SK-N-SH (cell line): ENCODE results near the gene CARD19. TPM values are rescaled to one million over a fixed set of nuclear protein-coding genes. Genes with fewer than 3 reads are reported as not detected.

ENCODE experiments used
- CTCF ChIA-PET: fragments of 300-600, 350-600 bp; formaldehyde crosslinking; extraction: SDS; loops from one replicate; lab custom pipeline; 2021; lab: Yijun Ruan, JAX
- POLR2A ChIA-PET: fragments of 350-600 bp; sonication (Branson Sonifier 250); formaldehyde crosslinking; extraction: SDS; loops from one replicate; lab custom pipeline; 2020; ENCODE audit warnings: antibody characterized with exemption, inconsistent platforms; lab: Yijun Ruan, JAX
- DNase-seq: peaks from one replicate; pipeline ENCODE4 v3.0.0; 2012
- H2AFZ ChIP-seq: fragments of 200-600 bp; sonication (generic); 2 replicates; pipeline ENCODE4 v1.8.1; 2016; ENCODE audit warnings: antibody characterized with exemption, mild to moderate bottlenecking, low read depth
- H3F3A ChIP-seq: fragments of 200-600 bp; sonication (generic); replicated peaks from 2 replicates; pipeline ENCODE3; 2016; ENCODE audit warnings: antibody characterized with exemption, mild to moderate bottlenecking; ENCODE audit not compliant: insufficient read depth
- H3K27ac ChIP-seq, 2 experiments: fragments of 200-500 bp in 1 of 2; fragments of 200-600 bp in 1 of 2; sonication (Bioruptor generic) in 1 of 2; sonication (generic), shearing (Covaris generic) in 1 of 2; 2 replicates each; pipeline versions ENCODE4 v1.5.1 to v1.6.1; 2014 to 2016; ENCODE audit warnings: low read depth in 2 of 2, inconsistent platforms in 1 of 2, low read length in 1 of 2, mild to moderate bottlenecking in 1 of 2, mixed read lengths in 1 of 2
- H3K27me3 ChIP-seq: fragments of 200-600 bp; sonication (generic), shearing (Covaris generic); 2 replicates; pipeline ENCODE4 v1.6.1; 2016; ENCODE audit warnings: mixed run types; ENCODE audit not compliant: insufficient read depth
- H3K36me3 ChIP-seq, 2 experiments: fragments of 200-500 bp in 1 of 2; fragments of 200-600 bp in 1 of 2; sonication (Bioruptor generic) in 1 of 2; sonication (generic) in 1 of 2; replicated peaks in 1 of 2; 2 replicates each; pipeline versions ENCODE3 to v1.5.1; 2014 to 2016; ENCODE audit warnings: low read length in 1 of 2, mild to moderate bottlenecking in 1 of 2; ENCODE audit not compliant: insufficient read depth in 2 of 2, control insufficient read depth in 1 of 2
- H3K4me1 ChIP-seq, 2 experiments: fragments of 200-500 bp in 1 of 2; fragments of 200-600 bp in 1 of 2; sonication (Bioruptor generic) in 1 of 2; sonication (generic), shearing (Covaris generic) in 1 of 2; 2 replicates each; pipeline versions ENCODE4 v1.5.1 to v1.6.1; 2014 to 2016; ENCODE audit warnings: low read depth in 1 of 2, low read length in 1 of 2, mixed run types in 1 of 2; ENCODE audit not compliant: insufficient read depth in 2 of 2, control insufficient read depth in 1 of 2
- H3K4me2 ChIP-seq: fragments of 200-600 bp; sonication (generic), shearing (Covaris generic); 2 replicates; pipeline ENCODE4 v1.6.1; 2017; ENCODE audit warnings: mixed run types
- H3K4me3 ChIP-seq, 2 experiments: fragments of 200-500 bp in 1 of 2; fragments of 200-600 bp in 1 of 2; sonication (Bioruptor generic) in 1 of 2; sonication (generic), shearing (Covaris generic) in 1 of 2; 2 replicates each; pipeline versions ENCODE4 v1.5.1 to v1.8.1; 2014 to 2016; ENCODE audit warnings: low read depth in 2 of 2, inconsistent platforms in 1 of 2, low read length in 1 of 2, mild to moderate bottlenecking in 1 of 2, mixed read lengths in 1 of 2, moderate library complexity in 1 of 2
- H3K79me2 ChIP-seq: fragments of 200-600 bp; sonication (generic); 2 replicates; pipeline ENCODE4 v1.8.1; 2017; ENCODE audit warnings: mild to moderate bottlenecking; ENCODE audit not compliant: insufficient read depth
- H3K9ac ChIP-seq: fragments of 200-600 bp; sonication (generic); 2 replicates; pipeline ENCODE4 v1.6.1; 2017; ENCODE audit warnings: mixed run types
- H3K9me2 ChIP-seq: fragments of 200-600 bp; sonication (generic); 2 replicates; pipeline ENCODE4 v1.6.1; 2017; ENCODE audit warnings: mixed run types
- H3K9me3 ChIP-seq: fragments of 200-600 bp; sonication (generic); 2 replicates; pipeline ENCODE4 v1.6.1; 2017; ENCODE audit warnings: mixed run types, mild to moderate bottlenecking, moderate library complexity
- H4K20me1 ChIP-seq: fragments of 200-600 bp; sonication (generic); 2 replicates; pipeline ENCODE4 v1.6.1; 2017; ENCODE audit warnings: mild to moderate bottlenecking, mixed run types; ENCODE audit not compliant: insufficient read depth
- CHD2 ChIP-seq: fragments of 150-350 bp; IDR thresholded peaks from 2 replicates; pipeline ENCODE4 v1.6.1; 2018; ENCODE audit warnings: low read length; ENCODE audit not compliant: partially characterized antibody
- ELF1 ChIP-seq: IDR thresholded peaks from 2 replicates; pipeline ENCODE4 v1.4.0; 2012
- EP300 ChIP-seq, 2 experiments: IDR thresholded peaks; 2 replicates each; pipeline versions ENCODE4 v1.4.0 to v1.6.1; 2012; ENCODE audit warnings: borderline replicate concordance in 1 of 2, low read depth in 1 of 2, low read length in 1 of 2
- FOSL2 ChIP-seq: IDR thresholded peaks from 2 replicates; pipeline ENCODE4 v1.4.0; 2012; ENCODE audit warnings: low read depth, mild to moderate bottlenecking, moderate library complexity, borderline replicate concordance
- FOXM1 ChIP-seq: IDR thresholded peaks from 2 replicates; pipeline ENCODE4 v1.4.0; 2012; ENCODE audit warnings: low read depth, mild to moderate bottlenecking
- GABPA ChIP-seq: IDR thresholded peaks from 2 replicates; pipeline ENCODE4 v1.4.0; 2012; ENCODE audit warnings: low read depth, mild to moderate bottlenecking
- GATA2 ChIP-seq: sonication (generic); formaldehyde crosslinking; IDR thresholded peaks from 2 replicates; pipeline ENCODE4 v1.5.0; 2020; ENCODE audit warnings: mild to moderate bottlenecking, missing genetic modification reagents
- JUND ChIP-seq: IDR thresholded peaks from 2 replicates; pipeline ENCODE4 v1.4.0; 2012
- MEF2A ChIP-seq: IDR thresholded peaks from 2 replicates; pipeline ENCODE4 v1.4.0; 2012; ENCODE audit warnings: low read depth, borderline replicate concordance
- NRF1 ChIP-seq: IDR thresholded peaks from 2 replicates; pipeline ENCODE4 v1.6.1; 2012; ENCODE audit warnings: low read depth, mild to moderate bottlenecking, low read length
- POLR2AphosphoS5 ChIP-seq: IDR thresholded peaks from 2 replicates; pipeline ENCODE4 v1.6.1; 2012; ENCODE audit warnings: low read depth, low read length
- RAD21 ChIP-seq: IDR thresholded peaks from 2 replicates; pipeline ENCODE4 v1.6.1; 2012; ENCODE audit warnings: mild to moderate bottlenecking, low read length
- RXRA ChIP-seq: IDR thresholded peaks from 2 replicates; pipeline ENCODE4 v1.4.0; 2012; ENCODE audit warnings: low read depth, mild to moderate bottlenecking, borderline replicate concordance
- SMC3 ChIP-seq: IDR thresholded peaks from 2 replicates; pipeline ENCODE4 v1.6.1; 2012; ENCODE audit warnings: low read depth, low read length, improper control_type of control experiment
- YY1 ChIP-seq: IDR thresholded peaks from 2 replicates; pipeline ENCODE4 v1.4.0; 2012; ENCODE audit warnings: low read depth, mild to moderate bottlenecking
- WGBS: methylation state at CpG from one replicate; pipeline ENCODE4 v1.1.6; 2017; ENCODE audit warnings: low lambda C conversion rate; 5-methylcytosine and 5-hydroxymethylcytosine counted together
- polyA plus RNA-seq, 3 experiments: library from polyadenylated mRNA; depleted of rRNA; stranded (reverse); fragments of >200 nt; gene quantifications; 2 replicates each; pipeline ENCODE4 v1.2.3, GENCODE V29; 2012
- TF ChIP-seq, protein P1 (sequence below): IDR thresholded peaks from 2 replicates; pipeline ENCODE4 v1.4.0; 2012; ENCODE audit warnings: low read depth, borderline replicate concordance
- TF ChIP-seq, protein P2 (sequence below): IDR thresholded peaks from 2 replicates; pipeline ENCODE4; 2012
- TF ChIP-seq, protein P3 (sequence below): fragments of 150-350 bp; IDR thresholded peaks from 2 replicates; pipeline ENCODE4 v1.6.1; 2017; ENCODE audit warnings: antibody characterized with exemption, low read length, low read depth, borderline replicate concordance
- TF ChIP-seq, protein P4 (sequence below): IDR thresholded peaks from 2 replicates; pipeline ENCODE4 v1.4.0; 2012; ENCODE audit warnings: low read depth, borderline replicate concordance
- TF ChIP-seq, protein P5 (sequence below): IDR thresholded peaks from 2 replicates; pipeline ENCODE4 v1.4.0; 2012; ENCODE audit warnings: low read depth

The CARD19 gene
- polyA plus RNA-seq, 1 of the 3 experiments (the other 2 are of a cell fraction) = 165 TPM

DNA sequence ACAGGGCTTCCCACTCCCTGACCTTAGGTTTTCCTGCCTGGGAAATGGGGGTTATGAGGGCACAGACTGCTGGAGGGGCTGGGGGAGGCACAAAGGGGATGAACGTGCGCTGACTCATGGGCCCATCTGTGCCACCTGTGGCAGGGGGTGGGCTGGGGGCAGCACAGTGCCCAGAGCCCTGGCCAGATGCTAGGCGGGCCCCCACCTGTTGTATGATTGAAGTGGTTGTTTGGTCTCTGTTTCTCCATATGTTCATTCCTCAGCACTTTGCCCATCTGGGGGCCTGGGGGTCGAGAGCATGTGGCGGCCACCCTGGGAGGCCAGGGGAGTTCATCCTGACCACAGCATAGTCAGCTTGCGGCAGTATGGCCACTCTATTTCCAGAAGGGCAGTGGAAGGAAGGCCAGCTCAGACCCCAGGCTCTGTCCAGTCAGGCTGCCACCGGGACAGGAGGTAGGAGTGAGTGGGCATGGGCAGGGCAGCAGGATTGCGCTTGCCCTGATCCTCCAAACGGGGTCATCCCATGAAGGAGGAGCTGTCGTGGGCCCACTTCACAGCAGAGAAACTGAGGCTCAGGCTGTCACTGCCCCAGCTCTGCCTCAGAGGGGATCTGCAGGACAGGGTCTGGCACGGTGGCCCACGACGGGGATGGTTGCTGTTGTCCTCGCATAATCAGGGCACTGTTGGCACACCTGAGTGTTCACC, 38.9 kb downstream of the CARD19 start:
- Histone ChIP-seq H4K20me1 (no peaks in the 10 kb centered on the region), H3F3A (peaks cover 4% of the 10 kb centered on the region), H3K9ac (peak overlapping the region; percentile 75), H3K4me3 (peak overlapping the region; percentile 83 to 92), H3K36me3 (peaks cover 0 to 2% of the 10 kb centered on the region in 2 experiments), H3K79me2 (peaks cover 23% of the 10 kb centered on the region; the same call in 1 of the 2 replicates), H3K9me3 (no peaks in the 10 kb centered on the region), H3K4me1 (peaks cover 8 to 44% of the 10 kb centered on the region in 2 experiments; a peak in 3 of 4 replicates), H2AFZ (peak overlapping the region; percentile 65; the same call in 1 of the 2 replicates), H3K27ac (peak overlapping the region; percentile 68 to 70; a peak in 2 of 4 replicates), H3K4me2 (peak overlapping the region; percentile 99), H3K27me3 (no peaks in the 10 kb centered on the region), H3K9me2 (no peaks in the 10 kb centered on the region)
- ChIA-PET CTCF (interaction anchor here (1.4 to 2.4 kb wide), 3 partner anchors 20 to 431 kb away, joined by 4 to 5 read pairs (median 5); no protein-coding TSS in a partner anchor), POLR2A (no interaction called here)
- no peak for TF ChIP-seq ELF1
- TF ChIP-seq FOSL2 = no peak
- TF ChIP-seq, protein P1, sequence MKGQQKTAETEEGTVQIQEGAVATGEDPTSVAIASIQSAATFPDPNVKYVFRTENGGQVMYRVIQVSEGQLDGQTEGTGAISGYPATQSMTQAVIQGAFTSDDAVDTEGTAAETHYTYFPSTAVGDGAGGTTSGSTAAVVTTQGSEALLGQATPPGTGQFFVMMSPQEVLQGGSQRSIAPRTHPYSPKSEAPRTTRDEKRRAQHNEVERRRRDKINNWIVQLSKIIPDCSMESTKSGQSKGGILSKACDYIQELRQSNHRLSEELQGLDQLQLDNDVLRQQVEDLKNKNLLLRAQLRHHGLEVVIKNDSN = no peak
- no peak for TF ChIP-seq YY1
- no peak for TF ChIP-seq MEF2A
- no peak for TF ChIP-seq EP300 (IDR thresholded peaks at IDR 0.05; ENCODE audit: borderline replicate concordance in 1 of 2, low read depth in 1 of 2, low read length in 1 of 2)
- TF ChIP-seq, protein P2, sequence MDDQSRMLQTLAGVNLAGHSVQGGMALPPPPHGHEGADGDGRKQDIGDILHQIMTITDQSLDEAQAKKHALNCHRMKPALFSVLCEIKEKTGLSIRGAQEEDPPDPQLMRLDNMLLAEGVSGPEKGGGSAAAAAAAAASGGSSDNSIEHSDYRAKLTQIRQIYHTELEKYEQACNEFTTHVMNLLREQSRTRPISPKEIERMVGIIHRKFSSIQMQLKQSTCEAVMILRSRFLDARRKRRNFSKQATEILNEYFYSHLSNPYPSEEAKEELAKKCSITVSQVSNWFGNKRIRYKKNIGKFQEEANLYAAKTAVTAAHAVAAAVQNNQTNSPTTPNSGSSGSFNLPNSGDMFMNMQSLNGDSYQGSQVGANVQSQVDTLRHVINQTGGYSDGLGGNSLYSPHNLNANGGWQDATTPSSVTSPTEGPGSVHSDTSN = no peak
- no peak for TF ChIP-seq NRF1
- TF ChIP-seq, protein P3, sequence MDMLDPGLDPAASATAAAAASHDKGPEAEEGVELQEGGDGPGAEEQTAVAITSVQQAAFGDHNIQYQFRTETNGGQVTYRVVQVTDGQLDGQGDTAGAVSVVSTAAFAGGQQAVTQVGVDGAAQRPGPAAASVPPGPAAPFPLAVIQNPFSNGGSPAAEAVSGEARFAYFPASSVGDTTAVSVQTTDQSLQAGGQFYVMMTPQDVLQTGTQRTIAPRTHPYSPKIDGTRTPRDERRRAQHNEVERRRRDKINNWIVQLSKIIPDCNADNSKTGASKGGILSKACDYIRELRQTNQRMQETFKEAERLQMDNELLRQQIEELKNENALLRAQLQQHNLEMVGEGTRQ = no peak
- TF ChIP-seq RAD21 = no peak
- no peak for TF ChIP-seq SMC3
- TF ChIP-seq FOXM1 = no peak
- TF ChIP-seq POLR2AphosphoS5 = no peak
- no peak for TF ChIP-seq JUND
- DNase-seq = no peak
- WGBS = 100% methylated on average over 4 of the region's 14 CpGs

DNA sequence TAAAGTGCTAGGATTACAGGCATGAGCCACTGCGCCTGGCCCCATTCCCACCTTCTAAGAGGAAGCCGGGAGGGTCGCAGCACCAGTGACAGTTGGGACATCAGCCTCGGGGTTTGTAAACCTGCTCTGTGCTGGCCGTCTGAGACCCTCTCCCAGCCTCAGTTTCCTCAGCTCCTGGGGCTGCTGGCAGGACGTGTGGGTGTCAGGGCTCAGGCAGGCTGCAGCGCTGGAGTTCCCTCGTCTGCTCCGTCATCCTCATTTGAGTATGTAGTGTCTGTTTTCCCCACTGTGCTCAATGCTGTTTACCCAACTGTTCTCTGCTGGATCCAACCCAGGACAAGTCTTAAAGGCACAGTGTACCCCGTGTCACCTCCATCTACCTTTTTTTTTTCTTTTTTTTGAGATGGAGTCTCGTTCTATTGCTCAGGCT, 40.0 kb downstream of the CARD19 start:
- Histone ChIP-seq H3F3A (peaks cover 4% of the 10 kb centered on the region), H3K9me3 (no peaks in the 10 kb centered on the region), H2AFZ (no peak overlapping the region), H3K36me3 (no peaks in the 10 kb centered on the region), H3K9me2 (no peaks in the 10 kb centered on the region), H3K9ac (no peak overlapping the region), H3K27me3 (no peaks in the 10 kb centered on the region), H4K20me1 (no peaks in the 10 kb centered on the region), H3K4me3 (no peak overlapping the region), H3K79me2 (peaks cover 19% of the 10 kb centered on the region; the same call in 1 of the 2 replicates), H3K27ac (no peak overlapping the region), H3K4me1 (peaks cover 8 to 33% of the 10 kb centered on the region in 2 experiments; a peak in 3 of 4 replicates), H3K4me2 (no peak overlapping the region)
- 62% methylated on average over 6 of the region's 11 CpGs for WGBS
- CTCF ChIA-PET = interaction anchor here (1.4 kb wide), 1 partner anchor 19 kb away, joined by 5 read pairs; no protein-coding TSS in a partner anchor
- TF ChIP-seq RAD21 = no peak
- TF ChIP-seq, protein P4, sequence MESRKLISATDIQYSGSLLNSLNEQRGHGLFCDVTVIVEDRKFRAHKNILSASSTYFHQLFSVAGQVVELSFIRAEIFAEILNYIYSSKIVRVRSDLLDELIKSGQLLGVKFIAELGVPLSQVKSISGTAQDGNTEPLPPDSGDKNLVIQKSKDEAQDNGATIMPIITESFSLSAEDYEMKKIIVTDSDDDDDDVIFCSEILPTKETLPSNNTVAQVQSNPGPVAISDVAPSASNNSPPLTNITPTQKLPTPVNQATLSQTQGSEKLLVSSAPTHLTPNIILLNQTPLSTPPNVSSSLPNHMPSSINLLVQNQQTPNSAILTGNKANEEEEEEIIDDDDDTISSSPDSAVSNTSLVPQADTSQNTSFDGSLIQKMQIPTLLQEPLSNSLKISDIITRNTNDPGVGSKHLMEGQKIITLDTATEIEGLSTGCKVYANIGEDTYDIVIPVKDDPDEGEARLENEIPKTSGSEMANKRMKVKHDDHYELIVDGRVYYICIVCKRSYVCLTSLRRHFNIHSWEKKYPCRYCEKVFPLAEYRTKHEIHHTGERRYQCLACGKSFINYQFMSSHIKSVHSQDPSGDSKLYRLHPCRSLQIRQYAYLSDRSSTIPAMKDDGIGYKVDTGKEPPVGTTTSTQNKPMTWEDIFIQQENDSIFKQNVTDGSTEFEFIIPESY = no peak
- TF ChIP-seq GABPA = no peak
- no peak for TF ChIP-seq EP300 (IDR thresholded peaks at IDR 0.05; ENCODE audit: borderline replicate concordance in 1 of 2, low read depth in 1 of 2, low read length in 1 of 2)
- TF ChIP-seq ELF1 = no peak
- TF ChIP-seq, protein P5, sequence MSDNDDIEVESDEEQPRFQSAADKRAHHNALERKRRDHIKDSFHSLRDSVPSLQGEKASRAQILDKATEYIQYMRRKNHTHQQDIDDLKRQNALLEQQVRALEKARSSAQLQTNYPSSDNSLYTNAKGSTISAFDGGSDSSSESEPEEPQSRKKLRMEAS = no peak
- TF ChIP-seq GATA2 (CRISPR knock-in tag) = no peak
- TF ChIP-seq YY1 = no peak
- TF ChIP-seq CHD2 = no peak
- no peak for TF ChIP-seq RXRA
- no peak for TF ChIP-seq SMC3
- TF ChIP-seq POLR2AphosphoS5 = no peak
- POLR2A ChIA-PET = no interaction called here
- no peak for DNase-seq
